Measurements from ENCODE around the gene ANKRD29. TPM values are rescaled to one million over a fixed set of nuclear protein-coding genes. Genes with fewer than 3 reads are reported as not detected.

The ANKRD29 gene
- total and polyA plus RNA-seq, 4 donors: 5.5 to 28.6 (median 10.9) TPM

- ATAC-seq (ENCODE audit: low FRiP score) (peak; percentile 100), DNase-seq (peak; percentile 97 to 98)
- H3K9me3 ChIP-seq (ENCODE audit: control insufficient read depth, low read length): no peaks in the 10 kb centered on the region
- H3K36me3 ChIP-seq (ENCODE audit: control insufficient read depth in 1 of 2, insufficient read depth in 2 of 2, low read length in 1 of 2): no peaks in the 10 kb centered on the region
- H3K27ac ChIP-seq (ENCODE audit: low read depth in 1 of 2, low read length in 2 of 2): peak within 1 kb of the TSS; percentile 93 to 95
- no peaks in the 10 kb centered on the region for H3K27me3 ChIP-seq (ENCODE audit: control insufficient read depth in 1 of 2, insufficient read depth in 2 of 2, low read length in 1 of 2)
- peak within 1 kb of the TSS; percentile 74 to 94 for H3K4me3 ChIP-seq (ENCODE audit: low read length in 2 of 2)
- intact Hi-C loops (cut with DNase I): loop anchor here (5.0 kb wide), 2 partner anchors 69 to 84 kb away; partner anchors contain the start of gene RMC1 (in 1 of the 2)
- peaks cover 0 to 6% of the 10 kb centered on the region in 2 donors for H3K4me1 ChIP-seq (ENCODE audit: control insufficient read depth in 1 of 2, insufficient read depth in 2 of 2, low read length in 2 of 2)
- 0% methylated on average over 74 to 95 of the region's 95 CpGs for WGBS, 2 donors
These were observed 76.2 kb downstream of the ANKRD29 start, which contains the start of gene NPC1 for GRCh38 chr18:23586249-23587196. TSS of gene NPC1 (minus strand) at chr18:23586506. CDS start at chr18:23586343, 163 bp downstream.

- ATAC-seq (ENCODE audit: low FRiP score) (no peak), DNase-seq (no peak)
- intact Hi-C loops (cut with DNase I): loop anchor here (5.0 kb wide), 2 partner anchors 69 to 84 kb away; partner anchors contain the start of gene RMC1 (in 1 of the 2)
- H3K27ac ChIP-seq (ENCODE audit: low read depth in 1 of 2, low read length in 2 of 2): peak overlapping the region; percentile 93 to 95
- H3K4me1 ChIP-seq (ENCODE audit: control insufficient read depth in 1 of 2, insufficient read depth in 2 of 2, low read length in 2 of 2): peaks cover 0 to 6% of the 10 kb centered on the region in 2 donors
- no peaks in the 10 kb centered on the region for H3K36me3 ChIP-seq (ENCODE audit: control insufficient read depth in 1 of 2, insufficient read depth in 2 of 2, low read length in 1 of 2)
- H3K4me3 ChIP-seq (ENCODE audit: low read length in 2 of 2): peak overlapping the region; percentile 58 to 94
- no peaks in the 10 kb centered on the region for H3K27me3 ChIP-seq (ENCODE audit: control insufficient read depth in 1 of 2, insufficient read depth in 2 of 2, low read length in 1 of 2)
- no peaks in the 10 kb centered on the region for H3K9me3 ChIP-seq (ENCODE audit: control insufficient read depth, low read length)
- WGBS, 2 donors: 1% methylated on average over 14 of the region's 14 CpGs
These were observed 76.8 kb downstream of the ANKRD29 start for GRCh38 chr18:23585897-23586248.

GRCh38 chr18:23585007-23585871, 77.5 kb downstream of the ANKRD29 start:
- Histone ChIP-seq H3K4me1 (ENCODE audit: control insufficient read depth in 1 of 2, insufficient read depth in 2 of 2, low read length in 2 of 2) (peaks cover 3 to 6% of the 10 kb centered on the region in 2 donors), H3K36me3 (ENCODE audit: control insufficient read depth in 1 of 2, insufficient read depth in 2 of 2, low read length in 1 of 2) (no peaks in the 10 kb centered on the region), H3K27me3 (ENCODE audit: control insufficient read depth in 1 of 2, insufficient read depth in 2 of 2, low read length in 1 of 2) (no peaks in the 10 kb centered on the region), H3K4me3 (ENCODE audit: low read length in 2 of 2) (peak overlapping the region; percentile 58 to 94), H3K9me3 (ENCODE audit: control insufficient read depth, low read length) (no peaks in the 10 kb centered on the region), H3K27ac (ENCODE audit: low read depth in 1 of 2, low read length in 2 of 2) (peak overlapping the region; percentile 70 to 93)
- intact Hi-C loops (cut with DNase I): loop anchor here (5.0 kb wide), 2 partner anchors 68 to 83 kb away; partner anchors contain the start of gene RMC1 (in 1 of the 2)
- ATAC-seq (ENCODE audit: low FRiP score) (no peak), DNase-seq (no peak)
- 37 to 40% methylated on average over 19 of the region's 19 CpGs for WGBS, 2 donors

- intact Hi-C loops (cut with DNase I): no loop called here
- Histone ChIP-seq H3K4me1 (ENCODE audit: control insufficient read depth in 1 of 2, insufficient read depth in 2 of 2, low read length in 2 of 2) (peaks cover 3 to 6% of the 10 kb centered on the region in 2 donors), H3K27ac (ENCODE audit: low read depth in 1 of 2, low read length in 2 of 2) (no peak overlapping the region), H3K27me3 (ENCODE audit: control insufficient read depth in 1 of 2, insufficient read depth in 2 of 2, low read length in 1 of 2) (no peaks in the 10 kb centered on the region), H3K36me3 (ENCODE audit: control insufficient read depth in 1 of 2, insufficient read depth in 2 of 2, low read length in 1 of 2) (no peaks in the 10 kb centered on the region), H3K9me3 (ENCODE audit: control insufficient read depth, low read length) (no peaks in the 10 kb centered on the region), H3K4me3 (ENCODE audit: low read length in 2 of 2) (no peak overlapping the region)
- no peak for ATAC-seq (ENCODE audit: low FRiP score)
- 91% methylated on average over 13 of the region's 13 CpGs for WGBS, 2 donors
- no peak for DNase-seq
These were observed 78.4 kb downstream of the ANKRD29 start for GRCh38 chr18:23584019-23584983.

- H3K4me1 ChIP-seq (ENCODE audit: control insufficient read depth in 1 of 2, insufficient read depth in 2 of 2, low read length in 2 of 2): peaks cover 3 to 6% of the 10 kb centered on the region in 2 donors
- H3K4me3 ChIP-seq (ENCODE audit: low read length in 2 of 2): no peak overlapping the region
- intact Hi-C loops (cut with DNase I): no loop called here
- H3K27me3 ChIP-seq (ENCODE audit: control insufficient read depth in 1 of 2, insufficient read depth in 2 of 2, low read length in 1 of 2): no peaks in the 10 kb centered on the region
- DNase-seq: no peak
- no peaks in the 10 kb centered on the region for H3K36me3 ChIP-seq (ENCODE audit: control insufficient read depth in 1 of 2, insufficient read depth in 2 of 2, low read length in 1 of 2)
- 87 to 88% methylated on average over 5 of the region's 5 CpGs for WGBS, 2 donors
- ATAC-seq (ENCODE audit: low FRiP score): no peak
- H3K27ac ChIP-seq (ENCODE audit: low read depth in 1 of 2, low read length in 2 of 2): no peak overlapping the region
- no peaks in the 10 kb centered on the region for H3K9me3 ChIP-seq (ENCODE audit: control insufficient read depth, low read length)
These were observed 79.4 kb downstream of the ANKRD29 start for GRCh38 chr18:23583071-23583865.

- Histone ChIP-seq H3K9me3 (ENCODE audit: control insufficient read depth, low read length) (no peaks in the 10 kb centered on the region), H3K27ac (ENCODE audit: low read depth in 1 of 2, low read length in 2 of 2) (no peak overlapping the region), H3K36me3 (ENCODE audit: control insufficient read depth in 1 of 2, insufficient read depth in 2 of 2, low read length in 1 of 2) (peaks cover 0 to 3% of the 10 kb centered on the region in 2 donors), H3K4me1 (ENCODE audit: control insufficient read depth in 1 of 2, insufficient read depth in 2 of 2, low read length in 2 of 2) (peaks cover 3 to 6% of the 10 kb centered on the region in 2 donors), H3K27me3 (ENCODE audit: control insufficient read depth in 1 of 2, insufficient read depth in 2 of 2, low read length in 1 of 2) (no peaks in the 10 kb centered on the region), H3K4me3 (ENCODE audit: low read length in 2 of 2) (no peak overlapping the region)
- intact Hi-C loops (cut with DNase I): no loop called here
- DNase-seq: no peak
- no peak for ATAC-seq (ENCODE audit: low FRiP score)
- 87 to 92% methylated on average over 6 of the region's 6 CpGs for WGBS, 2 donors
These were observed 81.9 kb downstream of the ANKRD29 start for GRCh38 chr18:23580677-23581367.

Measured in aorta (tissue), 5 donors.